PFSK-1 (cell line): ENCODE data around the gene GEN1.

Experiments used
- FOXP2 ChIP-seq: optimal IDR thresholded peaks from 2 replicates; pipeline ENCODE3; 2011; ENCODE audit warnings: borderline replicate concordance, control low read depth, inconsistent platforms; ENCODE audit not compliant: insufficient read depth; ENCODE audit errors: extremely low read length, extremely low read depth
- POLR2AphosphoS5 ChIP-seq: IDR thresholded peaks from 2 replicates; pipeline ENCODE4 v1.6.1; 2012; ENCODE audit warnings: low read depth, mild to moderate bottlenecking, control low read depth, low read length, moderate library complexity
- REST ChIP-seq, 2 experiments: IDR thresholded peaks; 2 replicates each; pipeline versions ENCODE4 v1.6.1 to v1.8.0; 2011 to 2012; ENCODE audit warnings: low read depth in 2 of 2, low read length in 2 of 2, control low read depth in 1 of 2, inconsistent platforms in 1 of 2, mild to moderate bottlenecking in 1 of 2, moderate library complexity in 1 of 2; ENCODE audit not compliant: insufficient read depth in 1 of 2
- SIN3A ChIP-seq: IDR thresholded peaks from 2 replicates; pipeline ENCODE4 v1.6.1; 2012; ENCODE audit warnings: mild to moderate bottlenecking, low read length, moderate library complexity, borderline replicate concordance; ENCODE audit not compliant: insufficient read depth
- TAF1 ChIP-seq: IDR thresholded peaks from 2 replicates; pipeline ENCODE4 v1.6.1; 2012; ENCODE audit warnings: low read length, control low read depth, borderline replicate concordance; ENCODE audit not compliant: insufficient read depth

- no peak for TF ChIP-seq POLR2AphosphoS5
- no peak for TF ChIP-seq SIN3A
- TF ChIP-seq FOXP2 = no peak
- no peak for TF ChIP-seq TAF1
- no peak for TF ChIP-seq REST (IDR thresholded peaks at IDR 0.05; ENCODE audit: insufficient read depth in 1 of 2, low read depth in 2 of 2, low read length in 2 of 2)
Measured at GRCh38 chr2:17729880-17730279, 24.1 kb upstream of the GEN1 start.
